Naive thymus-derived CD4-positive, alpha-beta T cell (primary cell): ENCODE results near the gene GPX3. TPM values are rescaled to one million over a fixed set of nuclear protein-coding genes. Genes with fewer than 3 reads are reported as not detected.

ENCODE experiments used
- ATAC-seq: fragments of 150-1000 bp; cut with Tn5 transposase; 2 replicates; pipeline ENCODE4 v1.10.0; 2021; ENCODE audit warnings: mild to moderate bottlenecking, moderate library complexity
- CTCF ChIA-PET: fragments of 350-600 bp; sonication (Branson Sonifier 250); formaldehyde crosslinking; loops from one replicate; lab custom pipeline; 2021; ENCODE audit warnings: antibody characterized with exemption; lab: Charles Lee
- POLR2A ChIA-PET: fragments of 350-600 bp; sonication (Branson Sonifier 250); formaldehyde crosslinking; loops from one replicate; lab custom pipeline; 2021; ENCODE audit warnings: antibody characterized with exemption, inconsistent platforms; lab: Charles Lee
- DNase-seq, 9 donors: peaks; one replicate each; pipeline versions ENCODE4 v3.0.0 to v3.0.0-alpha.2; 2020 to 2022; ENCODE audit warnings: mixed read lengths in 1 of 9
- H3K27ac ChIP-seq: one replicate; pipeline ENCODE4 v1.7.0; 2013; ENCODE audit warnings: mild to moderate bottlenecking, low read depth, low read length, moderate library complexity
- H3K27me3 ChIP-seq, 2 donors: one replicate each; pipeline ENCODE4 v1.7.0; 2013; ENCODE audit warnings: low read length in 2 of 2, mild to moderate bottlenecking in 2 of 2, moderate library complexity in 2 of 2; ENCODE audit not compliant: control insufficient read depth in 2 of 2, insufficient read depth in 2 of 2
- H3K36me3 ChIP-seq, 3 experiments: 1 replicate in 2 of 3; 2 replicates in 1 of 3; pipeline ENCODE4 v1.7.0; 2013; ENCODE audit warnings: low read length in 3 of 3, mild to moderate bottlenecking in 3 of 3, moderate library complexity in 1 of 3; ENCODE audit not compliant: insufficient read depth in 3 of 3, control insufficient read depth in 2 of 3
- H3K4me1 ChIP-seq, 2 donors: one replicate each; pipeline ENCODE4 v1.7.0; 2013; ENCODE audit warnings: low read length in 2 of 2, mild to moderate bottlenecking in 2 of 2, moderate library complexity in 1 of 2; ENCODE audit not compliant: control insufficient read depth in 2 of 2, insufficient read depth in 2 of 2
- H3K4me3 ChIP-seq: 2 replicates; pipeline ENCODE4 v1.7.0; 2013; ENCODE audit warnings: mild to moderate bottlenecking, low read length
- H3K9me3 ChIP-seq, 3 experiments: 1 replicate in 2 of 3; 2 replicates in 1 of 3; pipeline ENCODE4 v1.7.0; 2013; ENCODE audit warnings: low read length in 3 of 3; ENCODE audit not compliant: control insufficient read depth in 2 of 3
- H3K27ac Mint-ChIP-seq, 9 donors: one replicate each; pipeline ENCODE4 v1.8.0; 2020 to 2022; ENCODE audit warnings: mixed read lengths in 9 of 9, mild to moderate bottlenecking in 8 of 9, moderate library complexity in 5 of 9, inconsistent platforms in 2 of 9
- H3K27me3 Mint-ChIP-seq, 5 donors: one replicate each; pipeline ENCODE4 v1.8.0; 2021 to 2022; ENCODE audit warnings: mixed read lengths in 5 of 5, mild to moderate bottlenecking in 1 of 5
- H3K36me3 Mint-ChIP-seq, 5 donors: one replicate each; pipeline ENCODE4 v1.8.0; 2020 to 2022; ENCODE audit warnings: mixed read lengths in 5 of 5, mild to moderate bottlenecking in 3 of 5, inconsistent platforms in 1 of 5
- H3K4me1 Mint-ChIP-seq, 7 donors: one replicate each; pipeline ENCODE4 v1.8.0; 2020 to 2022; ENCODE audit warnings: mixed read lengths in 7 of 7, mild to moderate bottlenecking in 3 of 7, inconsistent platforms in 1 of 7
- H3K4me3 Mint-ChIP-seq, 10 donors: one replicate each; pipeline ENCODE4 v1.8.0; 2020 to 2022; ENCODE audit warnings: mild to moderate bottlenecking in 10 of 10, mixed read lengths in 10 of 10, moderate library complexity in 6 of 10, inconsistent platforms in 2 of 10
- H3K9me3 Mint-ChIP-seq, 11 donors: one replicate each; pipeline ENCODE4 v1.8.0; 2020 to 2022; ENCODE audit warnings: mixed read lengths in 11 of 11, mild to moderate bottlenecking in 4 of 11, inconsistent platforms in 1 of 11, moderate library complexity in 1 of 11
- intact Hi-C, 2 donors: fragments of 100-400 bp; cut with micrococcal nuclease; formaldehyde crosslinking; loops; one replicate each; pipeline ENCODE4 v1.15.1; 2023
- polyA plus RNA-seq, 2 donors: library from polyadenylated mRNA; unstranded; fragments of 300-500 nt; fragmentation: Illumina TruSeq; gene quantifications; one replicate each; pipeline ENCODE4 v1.2.3, GENCODE V29; 2021
- total RNA-seq, 6 experiments: library from RNA in 5 of 6; stranded (reverse) in 5 of 6; gene quantifications; 1 replicate in 5 of 6; 2 replicates in 1 of 6; pipeline ENCODE4 v1.2.3 and lab custom pipeline; 2021 to 2026

The GPX3 gene
- total and polyA plus RNA-seq, 7 experiments from 2014 or later, result 0.98 to 1.2 (median 1.1) TPM; not detected in 4

DNA sequence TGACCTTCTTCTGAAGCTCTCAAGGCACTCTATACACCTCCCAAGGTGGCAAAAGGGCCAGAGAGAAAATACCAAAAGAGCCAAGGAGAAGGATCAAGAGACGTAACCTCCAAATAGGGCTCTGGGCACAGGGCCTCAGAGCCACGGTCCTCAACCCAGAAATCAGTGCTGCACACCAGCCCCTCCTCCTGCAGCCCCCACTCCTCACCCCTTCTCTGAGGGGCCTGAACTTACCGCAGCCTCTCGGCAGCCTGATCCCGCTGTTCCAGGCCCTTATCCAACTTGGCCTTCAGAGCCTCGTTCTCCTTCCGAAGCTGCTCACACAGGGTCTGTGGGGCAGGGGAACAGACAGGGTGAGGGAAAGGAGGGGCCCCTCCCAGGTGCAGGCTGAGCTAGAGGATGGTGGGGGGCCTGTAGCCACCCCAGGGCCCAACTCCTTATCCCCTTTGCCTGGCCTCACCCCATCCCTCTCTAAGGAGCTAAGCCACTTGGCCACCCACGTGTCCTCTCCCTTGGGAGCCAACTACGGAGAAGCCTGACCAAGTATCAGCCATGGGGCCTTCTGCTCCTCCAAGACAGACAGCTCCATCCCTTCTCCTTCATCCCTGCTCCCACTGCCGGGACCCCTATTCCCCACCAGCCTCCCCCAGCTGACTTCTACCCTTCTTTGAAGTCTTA, 31.7 kb downstream of the GPX3 start:
- intact Hi-C loops, result loop anchor here (1.0 to 5.0 kb wide), 4 partner anchors 29 to 113 kb away; partner anchors contain the start of gene TNIP1 (in 1 of the 2)
- Mint-ChIP-seq H3K4me1 (peaks cover 0 to 33% (median 7%) of the 10 kb centered on the region in 7 donors), H3K27ac (peak overlapping the region in 6 of 9 donors; percentile 43 to 66 (median 55)), H3K9me3 (no peaks in the 10 kb centered on the region), H3K36me3 (peaks cover 15 to 62% (median 32%) of the 10 kb centered on the region in 5 donors), H3K4me3 (no peak overlapping the region), H3K27me3 (no peaks in the 10 kb centered on the region)
- DNase-seq, result no peak
- CTCF ChIA-PET, result interaction anchor here (0.7 to 10.8 kb wide), 24 partner anchors 10 to 245 kb away, joined by 3 to 238 read pairs (median 4); partner anchors contain the start of genes CCDC69 and TNIP1
- Histone ChIP-seq H3K36me3 (peaks cover 18 to 93% (median 48%) of the 10 kb centered on the region in 3 experiments), H3K27ac (no peak overlapping the region), H3K4me1 (no peaks in the 10 kb centered on the region), H3K9me3 (no peaks in the 10 kb centered on the region), H3K4me3 (no peak overlapping the region), H3K27me3 (no peaks in the 10 kb centered on the region)
- POLR2A ChIA-PET, result interaction anchor here (0.6 to 2.8 kb wide), 3 partner anchors 63 to 83 kb away, joined by 3 to 17 read pairs (median 3); no protein-coding TSS in a partner anchor
- no peak for ATAC-seq

- no peak for DNase-seq
- H3K4me1 ChIP-seq, result no peaks in the 10 kb centered on the region
- H3K4me3 Mint-ChIP-seq, result no peak overlapping the region
- no peak for ATAC-seq
- intact Hi-C loops, result loop anchor here in 1 of 2 donors (5.0 kb wide), 1 partner anchor 44 kb away; no protein-coding TSS in a partner anchor
- no peaks in the 10 kb centered on the region for H3K27me3 Mint-ChIP-seq
- no peaks in the 10 kb centered on the region for H3K9me3 Mint-ChIP-seq
- H3K36me3 ChIP-seq, result peaks cover 25 to 93% (median 40%) of the 10 kb centered on the region in 3 experiments
- peaks cover 14 to 61% (median 32%) of the 10 kb centered on the region in 5 donors for H3K36me3 Mint-ChIP-seq
- H3K27me3 ChIP-seq, result no peaks in the 10 kb centered on the region
- peak overlapping the region in 2 of 9 donors; percentile 17 to 66 for H3K27ac Mint-ChIP-seq
- no peak overlapping the region for H3K4me3 ChIP-seq
- no peaks in the 10 kb centered on the region for H3K9me3 ChIP-seq
- H3K27ac ChIP-seq, result no peak overlapping the region
- H3K4me1 Mint-ChIP-seq, result peaks cover 0 to 33% (median 7%) of the 10 kb centered on the region in 7 donors
- ChIA-PET POLR2A (interaction anchor here (0.6 to 2.8 kb wide), 3 partner anchors 62 to 82 kb away, joined by 3 to 17 read pairs (median 3); no protein-coding TSS in a partner anchor), CTCF (interaction anchor here (0.7 to 10.8 kb wide), 15 partner anchors 11 to 245 kb away, joined by 3 to 238 read pairs (median 6); partner anchors contain the start of gene TNIP1)
Measured at GRCh38 chr5:151052836-151053235, 32.4 kb downstream of the GPX3 start.

- ChIA-PET POLR2A (interaction anchor here (1.5 kb wide), 1 partner anchor 27 kb away, joined by 5 read pairs; the partner anchor contains the start of gene TNIP1), CTCF (interaction anchor here (1.3 to 10.8 kb wide), 2 partner anchors 28 to 60 kb away, joined by 4 to 238 read pairs; no protein-coding TSS in a partner anchor)
- H3K4me3 Mint-ChIP-seq, result no peak overlapping the region
- H3K4me1 ChIP-seq, result no peaks in the 10 kb centered on the region
- no peaks in the 10 kb centered on the region for H3K27me3 ChIP-seq
- H3K4me3 ChIP-seq, result no peak overlapping the region
- peak overlapping the region in 2 of 9 donors; percentile 34 to 46 for H3K27ac Mint-ChIP-seq
- peaks cover 25 to 92% (median 38%) of the 10 kb centered on the region in 3 experiments for H3K36me3 ChIP-seq
- peaks cover 0 to 34% (median 9%) of the 10 kb centered on the region in 7 donors for H3K4me1 Mint-ChIP-seq
- DNase-seq (no peak), ATAC-seq (no peak)
- H3K9me3 ChIP-seq, result no peaks in the 10 kb centered on the region
- no peaks in the 10 kb centered on the region for H3K27me3 Mint-ChIP-seq
- intact Hi-C loops, result loop anchor here in 1 of 2 donors (5.0 kb wide), 1 partner anchor 43 kb away; no protein-coding TSS in a partner anchor
- no peak overlapping the region for H3K27ac ChIP-seq
- peaks cover 6 to 51% (median 25%) of the 10 kb centered on the region in 5 donors for H3K36me3 Mint-ChIP-seq
- H3K9me3 Mint-ChIP-seq, result no peaks in the 10 kb centered on the region
Measured at GRCh38 chr5:151053796-151054462, 33.5 kb downstream of the GPX3 start.

- H3K4me1 ChIP-seq, result peaks cover 0 to 5% of the 10 kb centered on the region in 2 donors
- peak overlapping the region in 2 of 9 donors; percentile 24 to 33 for H3K27ac Mint-ChIP-seq
- CTCF ChIA-PET, result interaction anchor here (1.0 to 10.8 kb wide), 3 partner anchors 27 to 59 kb away, joined by 3 to 238 read pairs (median 4); no protein-coding TSS in a partner anchor
- POLR2A ChIA-PET, result interaction anchor here (1.5 kb wide), 1 partner anchor 26 kb away, joined by 5 read pairs; the partner anchor contains the start of gene TNIP1
- no peak overlapping the region for H3K4me3 ChIP-seq
- H3K27me3 ChIP-seq, result no peaks in the 10 kb centered on the region
- peaks cover 0 to 43% (median 29%) of the 10 kb centered on the region in 5 donors for H3K36me3 Mint-ChIP-seq
- no peaks in the 10 kb centered on the region for H3K27me3 Mint-ChIP-seq
- H3K9me3 Mint-ChIP-seq, result peaks cover 0 to 5% (median 0%) of the 10 kb centered on the region in 11 donors
- intact Hi-C loops, result loop anchor here in 1 of 2 donors (5.0 kb wide), 1 partner anchor 43 kb away; no protein-coding TSS in a partner anchor
- ATAC-seq (no peak), DNase-seq (no peak)
- peaks cover 20 to 91% (median 40%) of the 10 kb centered on the region in 3 experiments for H3K36me3 ChIP-seq
- H3K4me3 Mint-ChIP-seq, result no peak overlapping the region
- no peaks in the 10 kb centered on the region for H3K9me3 ChIP-seq
- H3K4me1 Mint-ChIP-seq, result peaks cover 8 to 40% (median 17%) of the 10 kb centered on the region in 7 donors
- no peak overlapping the region for H3K27ac ChIP-seq
Measured at GRCh38 chr5:151054709-151055108, 34.3 kb downstream of the GPX3 start.

DNA sequence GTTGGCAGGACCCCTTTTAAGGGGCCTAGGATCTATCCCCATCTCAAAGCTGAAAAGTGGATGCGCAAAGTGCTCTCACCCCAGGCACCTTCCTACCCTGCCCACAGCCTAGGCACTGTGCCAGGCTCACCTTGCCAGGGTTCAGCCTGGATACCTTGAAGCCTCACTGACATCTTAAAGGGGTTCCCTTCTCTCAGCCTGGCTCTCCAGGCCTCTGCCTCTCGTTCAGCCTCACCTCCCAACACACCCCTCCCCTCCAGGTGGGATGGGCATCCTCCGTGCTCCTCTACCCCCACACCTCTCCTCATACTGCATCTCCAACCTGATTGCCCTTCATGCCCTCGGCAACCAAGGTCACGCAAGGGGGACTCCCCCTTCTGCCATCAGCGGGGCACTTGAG, 34.9 kb downstream of the GPX3 start:
- peak overlapping the region in 1 of 9 donors; percentile 60 for H3K27ac Mint-ChIP-seq
- H3K27me3 ChIP-seq, result no peaks in the 10 kb centered on the region
- no peaks in the 10 kb centered on the region for H3K27me3 Mint-ChIP-seq
- POLR2A ChIA-PET, result interaction anchor here (1.5 kb wide), 1 partner anchor 26 kb away, joined by 5 read pairs; the partner anchor contains the start of gene TNIP1
- peaks cover 0 to 7% (median 0%) of the 10 kb centered on the region in 11 donors for H3K9me3 Mint-ChIP-seq
- peaks cover 0 to 39% (median 31%) of the 10 kb centered on the region in 5 donors for H3K36me3 Mint-ChIP-seq
- H3K4me1 Mint-ChIP-seq, result peaks cover 14 to 47% (median 23%) of the 10 kb centered on the region in 7 donors
- intact Hi-C loops, result no loop called here
- no peak overlapping the region for H3K4me3 ChIP-seq
- H3K4me3 Mint-ChIP-seq, result no peak overlapping the region
- peaks cover 0 to 11% of the 10 kb centered on the region in 2 donors for H3K4me1 ChIP-seq
- CTCF ChIA-PET, result interaction anchor here (1.0 to 10.8 kb wide), 2 partner anchors 35 to 58 kb away, joined by 3 to 238 read pairs; no protein-coding TSS in a partner anchor
- H3K9me3 ChIP-seq, result no peaks in the 10 kb centered on the region
- ATAC-seq (no peak), DNase-seq (no peak)
- H3K27ac ChIP-seq, result no peak overlapping the region
- peaks cover 17 to 91% (median 41%) of the 10 kb centered on the region in 3 experiments for H3K36me3 ChIP-seq
